ENCODE data around the gene HMX1.

GRCh38 chr4:8867624-8868320, 3.9 kb downstream of the HMX1 start:
- no peak for TF ChIP-seq TAF1 (IDR thresholded peaks at IDR 0.05; ENCODE audit: borderline replicate concordance, low read depth, low read length)
- TF ChIP-seq RAD21 (IDR thresholded peaks at IDR 0.05; ENCODE audit: low read length), result no peak
- TF ChIP-seq CTCF (IDR thresholded peaks at IDR 0.05), result no peak
- no peak for TF ChIP-seq RXRA (IDR thresholded peaks at IDR 0.05; ENCODE audit: borderline replicate concordance, low read depth)
- no peak for TF ChIP-seq EP300 (IDR thresholded peaks at IDR 0.05; ENCODE audit: borderline replicate concordance in 1 of 2, low read depth in 1 of 2, low read length in 1 of 2)
- no peak for TF ChIP-seq POLR2AphosphoS5 (IDR thresholded peaks at IDR 0.05; ENCODE audit: low read depth, low read length)
- TF ChIP-seq MAX (IDR thresholded peaks at IDR 0.05; ENCODE audit: low read depth), result no peak
- no peak for TF ChIP-seq TCF12 (IDR thresholded peaks at IDR 0.05)
- TF ChIP-seq EZH2phosphoT487 (IDR thresholded peaks at IDR 0.05; ENCODE audit: borderline replicate concordance, low read depth), result no peak

All from SK-N-SH (cell line).